ENCODE results near the gene POLE. TPM values are rescaled to one million over a fixed set of nuclear protein-coding genes. Genes with fewer than 3 reads are reported as not detected.

Gene POLE
- total RNA-seq: 19.6 TPM

DNA sequence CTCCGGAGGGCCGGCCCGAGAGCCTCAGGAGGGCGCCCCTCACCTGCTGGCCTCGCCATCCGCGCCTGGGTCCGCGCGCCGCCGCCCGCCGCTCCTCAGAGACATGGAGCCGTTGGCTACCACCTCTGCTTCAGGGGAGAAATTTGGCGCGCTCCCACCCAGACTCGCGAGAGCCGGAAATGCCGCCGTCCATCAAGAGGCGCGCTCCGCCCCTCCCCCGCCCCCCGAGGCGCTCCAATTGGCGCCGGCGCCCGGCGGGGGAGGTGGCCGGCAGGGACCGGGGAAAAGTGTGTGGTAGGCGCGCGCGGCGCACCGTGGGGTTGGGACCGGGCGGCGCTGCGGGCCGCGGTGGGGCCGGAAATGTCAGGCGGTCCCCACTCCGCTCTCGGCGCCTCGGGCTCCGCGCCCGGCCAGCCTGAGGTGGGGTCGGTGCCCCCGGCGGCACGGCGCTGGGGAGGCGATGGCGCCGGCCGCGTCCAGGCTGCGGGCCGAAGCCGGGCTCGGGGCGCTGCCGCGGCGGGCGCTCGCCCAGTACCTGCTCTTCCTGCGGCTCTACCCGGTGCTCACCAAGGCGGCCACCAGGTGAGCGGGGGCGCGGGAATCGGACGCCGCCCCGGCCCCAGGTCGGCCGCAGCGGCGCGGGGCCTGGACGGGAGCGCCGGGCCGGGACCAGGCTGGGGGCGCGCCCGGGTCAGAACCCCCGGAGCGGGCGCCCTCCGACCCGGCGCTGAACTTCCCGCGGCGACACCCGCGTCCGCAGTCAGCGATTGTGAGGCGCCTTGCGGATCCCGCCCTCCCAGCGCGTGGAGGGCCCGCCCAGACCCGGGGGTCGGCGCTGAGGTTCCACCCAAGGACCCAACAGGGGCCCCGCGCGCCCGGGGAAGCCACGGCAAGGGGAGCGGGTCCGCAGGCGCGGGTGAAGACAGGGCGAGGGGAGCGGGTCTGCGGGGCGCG is at the start of gene POLE, which contains the start of gene PXMP2:
POLE (minus strand) TSS at position 132 of the 954 bp plus-strand sequence; CDS start at position 105, 27 bp downstream.
PXMP2 (plus strand) TSS at position 377 of the 954 bp plus-strand sequence; CDS start at position 461, 84 bp downstream.
- H3K9me3 ChIP-seq (ENCODE audit: low read depth, low read length): no peaks in the 10 kb centered on the region
- H3K4me1 ChIP-seq (ENCODE audit: insufficient read depth, low read length): peaks cover 14% of the 10 kb centered on the region
- no peaks in the 10 kb centered on the region for H3K27me3 ChIP-seq (ENCODE audit: insufficient read depth, low read length)
- peak within 1 kb of the TSS; percentile 63 for H3K4me3 ChIP-seq (ENCODE audit: low read length)

- H3K4me3 ChIP-seq (ENCODE audit: low read length): no peak overlapping the region
Observed at GRCh38 chr12:132736913-132737312, 49.8 kb upstream of the POLE start.

DNA sequence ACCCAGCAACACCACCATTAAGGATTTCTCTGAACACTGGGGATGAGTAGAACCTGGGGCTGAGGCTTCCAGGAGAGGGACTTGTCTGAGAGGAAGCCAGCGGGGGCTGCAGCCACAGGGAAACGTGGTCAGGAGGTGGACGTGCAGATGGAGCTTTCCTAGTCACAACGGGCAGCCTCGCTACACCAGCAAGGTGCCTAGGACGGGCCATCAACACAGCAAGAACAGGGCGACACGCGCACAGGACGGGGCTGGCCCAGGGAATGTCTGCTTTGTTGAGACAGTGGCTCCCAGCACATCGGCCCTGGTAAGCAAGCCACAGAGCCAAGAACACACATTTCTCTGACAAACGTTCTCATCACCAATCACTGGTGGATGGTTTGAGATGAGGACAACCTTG is 49.2 kb upstream of the POLE start:
- no peaks in the 10 kb centered on the region for H3K9me3 ChIP-seq (ENCODE audit: low read depth, low read length)
- no peaks in the 10 kb centered on the region for H3K27me3 ChIP-seq (ENCODE audit: insufficient read depth, low read length)
- H3K4me1 ChIP-seq (ENCODE audit: insufficient read depth, low read length): no peaks in the 10 kb centered on the region
- H3K4me3 ChIP-seq (ENCODE audit: low read length): no peak overlapping the region

More at GRCh38 chr12:132736913-132737312, 49.8 kb upstream of the POLE start:
- no peaks in the 10 kb centered on the region for H3K9me3 ChIP-seq (ENCODE audit: low read depth, low read length)
- no peaks in the 10 kb centered on the region for H3K4me1 ChIP-seq (ENCODE audit: insufficient read depth, low read length)
- H3K27me3 ChIP-seq (ENCODE audit: insufficient read depth, low read length): no peaks in the 10 kb centered on the region

DNA sequence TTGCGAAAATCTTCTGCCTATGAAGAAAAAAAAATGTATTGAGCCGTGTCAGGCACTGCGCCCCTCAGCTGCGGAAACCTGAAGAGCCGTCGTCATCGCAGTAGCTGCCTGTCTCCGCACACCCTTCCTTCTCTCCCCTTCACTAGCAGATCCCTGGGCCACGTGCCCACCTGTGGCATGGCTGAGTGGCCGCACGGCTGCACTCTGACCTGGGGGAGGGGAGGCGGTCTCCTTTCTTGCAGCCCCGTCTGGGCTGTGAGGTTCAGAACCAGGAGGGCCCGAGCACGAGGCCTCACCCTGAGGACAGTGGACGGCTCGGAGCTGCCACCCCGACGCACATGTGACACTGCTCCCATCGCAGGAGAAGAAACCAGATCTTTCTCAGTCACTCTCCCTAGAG is 48.4 kb upstream of the POLE start:
- Histone ChIP-seq H3K4me1 (ENCODE audit: insufficient read depth, low read length) (no peaks in the 10 kb centered on the region), H3K4me3 (ENCODE audit: low read length) (no peak overlapping the region), H3K27me3 (ENCODE audit: insufficient read depth, low read length) (no peaks in the 10 kb centered on the region), H3K9me3 (ENCODE audit: low read depth, low read length) (no peaks in the 10 kb centered on the region)

DNA sequence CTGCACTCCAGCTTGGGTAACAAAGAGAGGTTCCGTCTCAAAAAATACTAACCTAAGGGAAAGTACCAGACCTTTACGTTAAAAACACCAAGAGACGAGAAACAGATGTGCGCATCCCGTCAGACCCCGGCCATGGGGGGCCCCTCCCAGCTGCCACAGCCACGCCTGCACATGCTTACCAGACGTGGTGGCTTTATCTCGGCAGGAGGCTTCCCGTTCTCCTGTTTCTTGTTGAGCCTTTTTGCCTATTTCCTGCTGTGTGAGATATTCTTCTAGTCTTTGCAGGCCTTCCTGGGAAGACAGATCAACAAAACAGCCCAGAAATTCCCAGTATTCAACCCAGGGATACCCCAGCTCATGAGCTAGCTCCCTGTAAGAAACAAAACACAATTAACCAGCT is 47.1 kb upstream of the POLE start:
- H3K4me3 ChIP-seq (ENCODE audit: low read length): no peak overlapping the region
- no peaks in the 10 kb centered on the region for H3K27me3 ChIP-seq (ENCODE audit: insufficient read depth, low read length)
- no peaks in the 10 kb centered on the region for H3K4me1 ChIP-seq (ENCODE audit: insufficient read depth, low read length)
- H3K9me3 ChIP-seq (ENCODE audit: low read depth, low read length): no peaks in the 10 kb centered on the region

DNA sequence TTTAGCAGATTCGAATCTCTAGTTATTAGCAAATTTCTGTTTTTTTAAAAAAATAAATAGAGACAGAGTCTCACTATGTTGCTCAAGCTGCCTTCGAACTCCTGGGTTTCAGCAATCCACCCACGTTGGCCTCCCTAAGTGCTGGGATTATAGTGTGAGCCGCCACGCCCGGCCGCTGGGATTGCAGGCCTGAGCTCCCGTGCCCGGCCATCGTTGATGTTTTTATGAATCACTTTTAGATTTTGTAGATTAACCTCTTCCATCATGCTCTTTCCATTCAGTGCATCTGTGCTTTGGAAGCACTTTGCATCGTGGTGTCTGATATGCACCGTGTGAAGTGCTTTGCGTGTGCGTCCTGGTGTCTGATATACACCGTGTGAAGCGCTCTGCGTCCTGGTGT is 44.4 kb upstream of the POLE start:
- H3K27me3 ChIP-seq (ENCODE audit: insufficient read depth, low read length): no peaks in the 10 kb centered on the region
- H3K4me1 ChIP-seq (ENCODE audit: insufficient read depth, low read length): no peaks in the 10 kb centered on the region
- no peak overlapping the region for H3K4me3 ChIP-seq (ENCODE audit: low read length)
- no peaks in the 10 kb centered on the region for H3K9me3 ChIP-seq (ENCODE audit: low read depth, low read length)

- no peaks in the 10 kb centered on the region for H3K4me1 ChIP-seq (ENCODE audit: insufficient read depth, low read length)
- no peaks in the 10 kb centered on the region for H3K9me3 ChIP-seq (ENCODE audit: low read depth, low read length)
- H3K27me3 ChIP-seq (ENCODE audit: insufficient read depth, low read length): no peaks in the 10 kb centered on the region
- H3K4me3 ChIP-seq (ENCODE audit: low read length): no peak overlapping the region
Observed at GRCh38 chr12:132730353-132730752, 43.2 kb upstream of the POLE start.

GRCh38 chr12:132729541-132730320 is 42.6 kb upstream of the POLE start:
- Histone ChIP-seq H3K9me3 (ENCODE audit: low read depth, low read length) (no peaks in the 10 kb centered on the region), H3K4me3 (ENCODE audit: low read length) (no peak overlapping the region), H3K4me1 (ENCODE audit: insufficient read depth, low read length) (no peaks in the 10 kb centered on the region), H3K27me3 (ENCODE audit: insufficient read depth, low read length) (no peaks in the 10 kb centered on the region)

GRCh38 chr12:132728502-132728901 is 41.4 kb upstream of the POLE start:
- no peaks in the 10 kb centered on the region for H3K4me1 ChIP-seq (ENCODE audit: insufficient read depth, low read length)
- H3K27me3 ChIP-seq (ENCODE audit: insufficient read depth, low read length): no peaks in the 10 kb centered on the region
- H3K4me3 ChIP-seq (ENCODE audit: low read length): no peak overlapping the region
- no peaks in the 10 kb centered on the region for H3K9me3 ChIP-seq (ENCODE audit: low read depth, low read length)

DNA sequence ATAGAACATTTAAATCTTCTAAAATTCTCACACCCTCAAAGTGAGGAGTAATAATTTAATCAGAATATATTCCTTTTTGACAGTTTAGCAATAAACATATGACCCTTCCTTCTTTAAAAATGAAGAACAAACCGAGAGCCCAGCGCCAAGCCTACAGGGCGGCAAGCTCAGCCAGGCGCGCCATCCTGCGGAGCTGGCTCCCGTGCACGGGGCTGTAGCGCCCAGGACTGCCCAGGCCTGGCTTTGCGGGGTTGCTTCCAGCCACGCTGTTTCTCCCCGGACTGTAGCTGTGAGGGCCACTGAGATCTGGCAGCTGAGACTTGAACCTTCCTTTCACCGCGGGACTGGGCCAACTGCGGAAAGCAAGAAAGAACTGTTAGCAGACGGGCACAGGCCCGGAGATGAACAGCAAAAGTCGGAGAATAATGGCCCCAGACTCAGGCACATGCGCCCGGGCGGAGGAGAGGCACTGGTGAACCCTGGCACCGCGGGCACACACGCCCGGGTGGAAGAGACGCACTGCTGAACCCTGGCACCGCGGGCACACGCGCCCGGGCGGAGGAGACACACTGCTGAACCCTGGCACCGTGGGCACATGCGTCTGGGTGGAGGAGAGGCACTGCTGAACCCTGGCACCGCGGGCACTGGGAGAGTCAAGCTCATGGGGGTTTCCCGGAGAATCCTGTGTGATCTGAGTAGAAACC is 40.1 kb upstream of the POLE start:
- H3K9me3 ChIP-seq (ENCODE audit: low read depth, low read length): no peaks in the 10 kb centered on the region
- no peak overlapping the region for H3K4me3 ChIP-seq (ENCODE audit: low read length)
- H3K27me3 ChIP-seq (ENCODE audit: insufficient read depth, low read length): no peaks in the 10 kb centered on the region
- H3K4me1 ChIP-seq (ENCODE audit: insufficient read depth, low read length): no peaks in the 10 kb centered on the region

GRCh38 chr12:132726386-132726785 is 39.2 kb upstream of the POLE start:
- Histone ChIP-seq H3K9me3 (ENCODE audit: low read depth, low read length) (no peaks in the 10 kb centered on the region), H3K4me1 (ENCODE audit: insufficient read depth, low read length) (no peaks in the 10 kb centered on the region), H3K27me3 (ENCODE audit: insufficient read depth, low read length) (no peaks in the 10 kb centered on the region), H3K4me3 (ENCODE audit: low read length) (no peak overlapping the region)

DNA sequence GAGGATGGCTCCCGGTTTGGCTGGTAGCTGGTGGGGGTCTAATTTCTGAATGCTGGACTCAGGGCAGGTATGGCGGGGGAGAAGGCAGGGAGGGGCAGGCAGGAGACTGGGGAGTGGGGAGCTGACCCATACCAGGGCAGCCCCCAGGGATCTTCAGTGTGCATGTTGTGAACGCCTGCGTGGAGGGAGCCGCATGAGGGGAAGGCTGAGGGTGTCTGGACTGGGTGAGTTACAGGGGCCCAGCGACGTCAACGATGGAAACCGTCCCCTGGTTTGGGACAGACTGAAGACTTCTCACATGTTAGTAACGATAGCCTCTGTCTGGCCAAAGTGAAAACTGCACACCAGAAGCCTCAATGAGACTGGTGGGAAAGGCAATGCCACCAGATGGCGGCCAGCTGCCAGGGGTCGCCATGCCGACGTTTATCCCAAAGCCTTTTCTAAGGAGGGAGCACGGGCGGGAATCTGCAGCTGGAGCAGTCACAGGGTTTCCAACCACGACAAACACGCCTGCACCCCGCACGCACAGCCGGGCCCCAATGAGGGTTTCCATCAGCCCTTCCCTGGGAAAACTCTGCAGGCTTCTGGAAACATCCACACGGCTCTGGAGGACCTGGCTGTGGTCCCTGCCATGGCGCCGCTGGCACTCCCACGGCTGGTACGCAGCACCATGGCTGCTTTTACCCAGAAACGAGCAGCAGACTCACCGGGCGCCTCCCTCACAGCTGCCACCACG is 37.5 kb upstream of the POLE start:
- H3K9me3 ChIP-seq (ENCODE audit: low read depth, low read length): no peaks in the 10 kb centered on the region
- H3K4me3 ChIP-seq (ENCODE audit: low read length): no peak overlapping the region
- no peaks in the 10 kb centered on the region for H3K27me3 ChIP-seq (ENCODE audit: insufficient read depth, low read length)
- H3K4me1 ChIP-seq (ENCODE audit: insufficient read depth, low read length): no peaks in the 10 kb centered on the region

DNA sequence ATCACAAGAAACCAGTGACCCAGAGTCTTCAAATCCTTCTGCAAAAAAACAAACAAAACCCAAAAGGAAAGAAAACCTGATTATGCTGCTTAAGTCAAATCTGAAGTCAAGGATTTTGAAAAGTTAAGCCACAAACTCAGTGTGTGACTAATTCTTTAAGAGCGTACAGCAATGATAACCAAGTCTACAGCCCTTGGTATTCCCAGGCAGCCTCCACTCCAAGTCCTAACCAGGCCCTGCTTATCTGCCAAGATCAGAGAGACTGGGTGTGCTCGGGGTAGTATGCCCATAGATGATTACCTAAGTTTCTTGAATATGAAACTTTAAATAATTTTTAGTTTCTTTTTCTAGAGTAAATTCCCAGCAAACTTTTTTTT is 36.6 kb upstream of the POLE start:
- H3K9me3 ChIP-seq (ENCODE audit: low read depth, low read length): no peaks in the 10 kb centered on the region

DNA sequence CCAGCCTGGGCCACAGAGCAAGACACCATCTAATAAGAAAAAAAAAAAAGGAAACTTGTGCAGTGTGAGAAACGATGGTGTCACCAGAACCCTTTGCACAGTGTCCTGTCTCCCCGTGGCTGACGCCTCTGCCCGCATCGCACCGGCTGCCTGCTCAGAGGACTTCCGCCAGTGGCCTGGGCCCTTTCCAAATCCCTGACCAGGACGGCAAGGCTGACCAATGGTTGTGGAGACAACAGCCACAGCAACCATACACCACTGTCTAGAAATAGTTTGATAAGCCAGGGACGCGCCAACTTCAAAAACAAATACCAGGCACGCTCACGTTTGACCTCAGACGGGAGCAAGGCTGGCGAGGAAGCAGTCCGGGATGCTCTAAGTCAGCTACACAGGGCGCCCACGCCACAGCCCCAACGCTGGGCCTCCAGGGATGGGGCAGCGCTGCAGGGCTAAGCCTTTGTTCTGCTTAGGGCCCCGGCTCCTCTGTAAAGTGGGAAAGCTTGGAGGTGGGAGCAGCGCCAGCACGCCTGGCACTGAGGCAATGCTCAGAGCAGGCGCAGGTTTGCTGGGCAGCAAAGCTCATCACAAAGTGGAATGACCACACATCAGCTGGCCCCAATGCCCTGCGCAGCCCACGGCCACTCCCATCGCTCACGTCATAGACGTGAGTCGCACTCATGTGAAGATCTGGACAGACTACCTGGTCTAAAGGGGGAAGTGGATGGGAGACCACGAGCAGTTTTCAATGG is 36.0 kb upstream of the POLE start:
- H3K4me3 ChIP-seq (ENCODE audit: low read length): no peak overlapping the region

More for the DNA sequence above, 36.6 kb upstream of the POLE start:
- H3K4me1 ChIP-seq (ENCODE audit: insufficient read depth, low read length): no peaks in the 10 kb centered on the region
- no peaks in the 10 kb centered on the region for H3K27me3 ChIP-seq (ENCODE audit: insufficient read depth, low read length)
- H3K4me3 ChIP-seq (ENCODE audit: low read length): no peak overlapping the region

More for the DNA sequence above, 36.0 kb upstream of the POLE start:
- Histone ChIP-seq H3K4me1 (ENCODE audit: insufficient read depth, low read length) (no peaks in the 10 kb centered on the region), H3K27me3 (ENCODE audit: insufficient read depth, low read length) (no peaks in the 10 kb centered on the region), H3K9me3 (ENCODE audit: low read depth, low read length) (no peaks in the 10 kb centered on the region)
